Stimulated activated CD8-positive, alpha-beta memory T cell treated with anti-CD3 and anti-CD28 coated beads, Interleukin-4, amount 100 ng/mL, for 48 hours (primary cell): ENCODE measurements around the gene TBCB.
"Not testable (repeated sequence)": the region's sequence is repeated elsewhere in the genome, so short reads cannot be mapped to it uniquely, and the experiment has no call there.

Experiments
- DNase-seq: peaks from one replicate; pipeline ENCODE4 v3.0.0-alpha.2; 2020

Gene TBCB

GRCh38 chr19:36103040-36103626 is 12.1 kb upstream of the TBCB start:
- DNase-seq, result no peak

- DNase-seq, result no peak
Measured at GRCh38 chr19:36103842-36104552, 11.3 kb upstream of the TBCB start.

GRCh38 chr19:36106441-36106840 is 8.8 kb upstream of the TBCB start:
- DNase-seq, result no peak

GRCh38 chr19:36106991-36107390 is 8.3 kb upstream of the TBCB start:
- no peak for DNase-seq

- no peak for DNase-seq
Measured at GRCh38 chr19:36108684-36109083, 6.6 kb upstream of the TBCB start.

GRCh38 chr19:36110487-36111199 is 4.6 kb upstream of the TBCB start, which contains the start of gene OVOL3:
Gene OVOL3, plus strand, starts transcription at chr19:36111143. Its CDS starts 60 bp downstream, at chr19:36111203.
- DNase-seq, result no peak

GRCh38 chr19:36111200-36111539 is 4.1 kb upstream of the TBCB start:
- no peak for DNase-seq

GRCh38 chr19:36112678-36113077 is 2.6 kb upstream of the TBCB start:
- DNase-seq, result no peak

- no peak for DNase-seq
Measured at GRCh38 chr19:36113425-36113824, 1.8 kb upstream of the TBCB start.

- no peak for DNase-seq
Measured at GRCh38 chr19:36113894-36114720, 1.2 kb upstream of the TBCB start.

- DNase-seq, result peak; percentile 99
Measured at GRCh38 chr19:36114721-36115452, 381 bp upstream of the TBCB start, which contains the start of gene POLR2I. Gene POLR2I, minus strand, starts transcription at chr19:36114875. Its CDS starts 19 bp downstream, at chr19:36114856.

GRCh38 chr19:36116344-36116637 is 1.0 kb downstream of the TBCB start:
- DNase-seq, result no peak

GRCh38 chr19:36120092-36120983 is 5.1 kb downstream of the TBCB start:
- no peak for DNase-seq

GRCh38 chr19:36120984-36121358 is 5.7 kb downstream of the TBCB start:
- DNase-seq, result no peak

- DNase-seq, result no peak
Measured at GRCh38 chr19:36121486-36122124, 6.3 kb downstream of the TBCB start.

GRCh38 chr19:36125557-36125956 is 10.3 kb downstream of the TBCB start:
- DNase-seq, result no peak

GRCh38 chr19:36128392-36128736 is 13.1 kb downstream of the TBCB start:
- DNase-seq, result no peak

- DNase-seq, result not testable (repeated sequence)
Measured at GRCh38 chr19:36131221-36131620, 16.0 kb downstream of the TBCB start.

GRCh38 chr19:36134867-36135266 is 19.6 kb downstream of the TBCB start:
- not testable (repeated sequence) for DNase-seq

- no peak for DNase-seq
Measured at GRCh38 chr19:36136964-36137686, 21.9 kb downstream of the TBCB start.

GRCh38 chr19:36139120-36139472 is 23.8 kb downstream of the TBCB start:
- no peak for DNase-seq
